Islet of Langerhans (tissue), 1 donor: ENCODE measurements around the gene FPGS.
"Not testable (repeated sequence)": the region's sequence is repeated elsewhere in the genome, so short reads cannot be mapped to it uniquely, and the experiment has no call there.

ENCODE experiments used
- FAIRE-seq: peaks from one replicate; lab custom pipeline; 2011; peaks lifted over from hg19 to GRCh38; lab: Jason Lieb, UNC

FPGS gene, protein sequence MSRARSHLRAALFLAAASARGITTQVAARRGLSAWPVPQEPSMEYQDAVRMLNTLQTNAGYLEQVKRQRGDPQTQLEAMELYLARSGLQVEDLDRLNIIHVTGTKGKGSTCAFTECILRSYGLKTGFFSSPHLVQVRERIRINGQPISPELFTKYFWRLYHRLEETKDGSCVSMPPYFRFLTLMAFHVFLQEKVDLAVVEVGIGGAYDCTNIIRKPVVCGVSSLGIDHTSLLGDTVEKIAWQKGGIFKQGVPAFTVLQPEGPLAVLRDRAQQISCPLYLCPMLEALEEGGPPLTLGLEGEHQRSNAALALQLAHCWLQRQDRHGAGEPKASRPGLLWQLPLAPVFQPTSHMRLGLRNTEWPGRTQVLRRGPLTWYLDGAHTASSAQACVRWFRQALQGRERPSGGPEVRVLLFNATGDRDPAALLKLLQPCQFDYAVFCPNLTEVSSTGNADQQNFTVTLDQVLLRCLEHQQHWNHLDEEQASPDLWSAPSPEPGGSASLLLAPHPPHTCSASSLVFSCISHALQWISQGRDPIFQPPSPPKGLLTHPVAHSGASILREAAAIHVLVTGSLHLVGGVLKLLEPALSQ

GRCh38 chr9:127802576-127803443 lies at the start of gene FPGS:
FPGS (plus strand) TSS chr9:127802882; CDS start chr9:127802925, 43 bp downstream.
- no peak for FAIRE-seq

GRCh38 chr9:127753148-127753547 lies 49.5 kb upstream of the FPGS start:
- no peak for FAIRE-seq

DNA sequence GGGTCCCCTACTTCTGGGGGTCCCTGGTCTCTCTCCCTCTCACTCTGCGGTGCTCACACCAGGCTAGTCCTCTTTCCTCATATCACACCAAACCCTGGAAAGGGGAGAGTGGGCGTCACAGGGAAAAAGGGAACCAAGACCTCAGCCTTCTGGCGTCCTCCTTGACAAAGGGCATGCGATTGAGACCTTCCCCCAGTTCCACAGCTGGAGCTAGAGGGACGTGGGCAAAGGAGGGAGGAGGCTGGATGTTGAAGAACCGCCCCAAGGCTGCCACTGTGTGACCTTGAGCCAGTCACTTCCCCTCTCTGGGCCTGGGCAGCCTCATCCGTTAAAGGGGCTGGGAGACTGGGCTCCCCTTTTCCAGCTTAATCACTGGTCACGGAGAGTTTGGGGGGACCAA lies 49.1 kb upstream of the FPGS start:
- no peak for FAIRE-seq

DNA sequence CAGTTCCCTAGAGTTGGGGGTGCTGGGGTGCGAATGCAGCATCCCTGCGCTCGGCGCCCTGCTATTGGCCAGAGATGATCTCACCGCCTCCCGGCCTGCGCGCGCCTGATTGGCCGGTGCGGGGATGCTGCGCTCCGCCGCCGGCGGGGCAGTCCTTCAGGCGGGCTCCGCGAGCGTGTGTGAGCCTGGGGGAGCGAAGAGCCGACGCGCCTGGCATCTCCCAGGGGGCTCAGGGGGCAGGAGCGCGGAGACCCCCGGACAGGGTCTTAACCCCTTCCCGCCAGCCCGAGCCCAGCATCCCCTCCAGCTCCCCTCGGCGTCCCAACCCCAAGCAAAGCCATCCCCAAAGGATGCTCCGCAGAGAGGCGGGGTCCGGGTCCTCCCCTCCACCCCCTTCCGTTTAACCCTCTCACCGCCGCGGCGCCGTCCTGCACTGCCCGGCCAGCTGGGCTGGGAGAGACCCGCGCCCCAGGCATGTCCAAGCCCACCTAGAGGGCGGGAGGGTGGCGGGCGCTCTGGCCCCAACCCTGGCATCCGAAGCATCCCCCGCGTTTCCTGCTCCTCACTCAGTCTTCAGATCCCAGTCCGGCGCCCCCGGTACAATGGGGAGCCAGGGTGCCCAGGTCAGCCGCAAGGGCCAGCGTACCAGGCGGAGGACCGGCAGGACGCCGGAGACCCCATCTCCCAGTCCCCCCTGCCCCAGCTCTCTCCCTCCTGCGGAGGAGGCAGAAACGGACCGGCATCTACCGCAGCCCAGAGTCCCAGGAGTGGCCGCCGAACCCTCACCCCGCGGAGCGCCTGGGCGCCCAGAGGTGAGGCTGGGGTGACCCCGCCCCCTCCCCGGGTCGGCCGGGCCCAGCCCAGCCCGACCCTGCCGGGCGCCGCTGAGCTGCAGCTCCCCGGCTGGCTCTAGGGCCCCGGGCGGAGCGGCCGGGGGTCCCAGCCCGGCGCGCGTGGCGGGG lies 48.3 kb upstream of the FPGS start:
- no peak for FAIRE-seq

- no peak for FAIRE-seq
Observed at GRCh38 chr9:127755061-127756060, 47.3 kb upstream of the FPGS start.

GRCh38 chr9:127756233-127756632 lies 46.4 kb upstream of the FPGS start:
- FAIRE-seq, result no peak

DNA sequence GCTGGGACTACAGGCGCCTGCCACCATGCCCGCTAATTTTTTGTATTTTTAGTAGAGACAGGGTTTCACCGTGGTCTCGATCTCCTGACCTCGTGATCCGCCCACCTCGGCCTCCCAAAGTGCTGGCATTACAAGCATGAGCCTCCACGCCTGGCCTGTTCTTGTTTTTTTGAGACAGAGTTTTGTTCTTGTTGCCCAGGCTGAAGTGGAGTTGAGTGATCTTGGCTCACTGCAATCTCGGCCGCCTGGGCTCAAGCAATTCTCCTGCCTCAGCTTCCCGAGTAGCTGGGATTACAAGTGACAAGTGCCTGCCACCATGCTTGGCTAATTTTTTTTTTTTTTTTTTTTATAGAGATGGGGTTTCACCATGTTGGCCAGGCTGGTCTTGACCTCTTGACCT lies 45.9 kb upstream of the FPGS start:
- FAIRE-seq, result not testable (repeated sequence)

- FAIRE-seq, result no peak
Observed at GRCh38 chr9:127758843-127759242, 43.8 kb upstream of the FPGS start.

- no peak for FAIRE-seq
Observed at GRCh38 chr9:127761061-127761460, 41.6 kb upstream of the FPGS start.

GRCh38 chr9:127761491-127761956 lies 41.2 kb upstream of the FPGS start:
- no peak for FAIRE-seq

GRCh38 chr9:127762111-127762676 lies 40.5 kb upstream of the FPGS start:
- FAIRE-seq, result no peak

- no peak for FAIRE-seq
Observed at GRCh38 chr9:127763918-127764384, 38.7 kb upstream of the FPGS start.

DNA sequence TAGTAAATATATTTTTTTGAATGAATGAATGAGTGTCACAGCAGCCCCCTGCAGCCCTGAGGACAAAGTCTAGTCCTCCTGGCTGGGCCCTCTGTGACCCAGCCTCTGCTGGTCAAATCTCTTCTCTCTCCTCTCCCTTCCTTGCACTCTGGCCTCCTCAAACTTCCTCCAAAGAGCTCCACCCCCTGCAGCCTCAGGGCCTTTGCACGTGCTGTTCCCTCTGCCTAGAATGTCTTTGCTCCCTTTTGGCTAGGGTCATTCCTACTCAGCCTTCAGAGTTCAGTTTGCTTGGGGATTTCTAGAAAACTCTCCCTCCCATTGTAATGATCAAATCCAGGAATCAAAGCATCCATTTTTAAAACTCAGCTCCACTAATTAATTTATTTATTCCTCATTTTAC lies 37.3 kb upstream of the FPGS start:
- FAIRE-seq, result no peak

DNA sequence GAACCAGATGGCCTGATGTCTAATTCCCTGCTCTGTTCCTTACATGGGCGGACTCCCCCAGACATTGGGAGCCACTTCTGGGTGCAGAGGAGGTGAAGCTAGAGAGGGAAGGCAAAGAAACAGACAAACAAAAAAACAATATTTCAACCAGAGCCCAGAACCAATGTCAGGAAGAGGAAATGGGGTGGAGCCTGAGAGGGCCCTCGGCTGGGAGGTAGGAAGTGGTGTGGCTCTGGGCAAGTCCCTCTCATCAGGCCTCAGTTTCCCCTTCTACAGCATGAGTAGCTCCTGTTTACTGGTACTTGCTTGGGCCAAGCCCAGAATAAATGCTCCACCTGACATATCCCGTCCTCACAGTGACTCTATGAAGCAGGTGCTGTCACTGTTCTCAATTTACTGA lies 35.3 kb upstream of the FPGS start:
- no peak for FAIRE-seq

DNA sequence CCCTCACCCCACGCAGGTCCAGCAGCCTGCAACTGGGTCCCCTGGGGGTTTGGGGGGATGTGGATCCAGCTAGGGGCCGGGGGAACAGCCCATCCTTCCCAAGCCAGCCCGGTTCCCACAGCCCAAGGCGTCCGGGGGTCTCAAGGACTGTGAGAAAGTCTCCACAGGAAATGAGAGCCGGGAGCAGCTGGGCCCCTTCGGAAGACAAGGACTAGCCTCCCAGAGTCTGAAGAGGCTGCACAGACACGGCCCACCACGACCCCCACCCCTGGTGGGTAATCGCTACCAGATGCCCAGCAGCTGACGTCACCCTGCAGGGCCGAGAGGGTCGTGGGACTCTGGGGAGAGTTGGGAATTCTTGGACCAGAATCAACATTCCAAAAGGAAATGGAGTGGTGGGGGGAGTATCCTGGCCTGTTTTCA lies 34.8 kb upstream of the FPGS start:
- no peak for FAIRE-seq

DNA sequence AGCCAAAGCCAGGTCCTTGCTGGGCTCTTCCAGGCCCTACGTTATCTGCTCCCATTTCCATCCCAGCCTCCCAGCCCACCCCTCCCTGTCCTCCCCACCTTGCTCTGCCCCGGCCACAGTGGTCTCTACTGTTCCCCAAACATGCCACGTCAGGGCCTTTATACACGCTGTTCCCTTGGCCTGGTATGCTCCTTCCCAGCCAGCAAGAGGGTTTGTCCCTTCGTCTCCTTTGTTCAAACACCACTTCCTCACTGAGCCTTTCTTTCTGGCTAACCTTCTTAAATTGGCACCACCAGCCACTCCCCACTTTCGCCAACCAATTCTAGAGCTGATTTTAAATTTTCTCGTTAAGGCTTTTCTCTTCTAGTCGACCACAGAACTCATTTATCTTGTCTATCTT lies 34.0 kb upstream of the FPGS start:
- FAIRE-seq, result no peak

DNA sequence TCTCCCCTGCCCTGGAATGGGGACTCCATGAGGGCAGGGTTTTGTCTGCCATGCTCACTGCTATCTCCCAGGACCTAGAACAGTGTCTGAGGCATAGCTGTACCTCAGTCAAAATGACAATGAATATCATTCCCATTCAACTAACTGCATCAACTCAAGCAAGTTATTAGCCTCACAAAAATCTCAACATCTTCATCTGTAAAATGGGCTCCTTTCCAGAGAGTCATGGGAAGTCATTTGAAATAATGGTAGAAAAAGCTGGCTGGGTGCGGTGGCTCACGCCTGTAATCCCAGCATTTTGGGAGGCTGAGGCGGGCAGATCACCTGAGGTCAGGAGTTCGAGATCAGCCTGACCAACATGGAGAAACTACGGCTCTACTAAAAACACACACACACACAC lies 33.6 kb upstream of the FPGS start:
- FAIRE-seq, result no peak

- no peak for FAIRE-seq
Observed at GRCh38 chr9:127769929-127770582, 32.6 kb upstream of the FPGS start.

DNA sequence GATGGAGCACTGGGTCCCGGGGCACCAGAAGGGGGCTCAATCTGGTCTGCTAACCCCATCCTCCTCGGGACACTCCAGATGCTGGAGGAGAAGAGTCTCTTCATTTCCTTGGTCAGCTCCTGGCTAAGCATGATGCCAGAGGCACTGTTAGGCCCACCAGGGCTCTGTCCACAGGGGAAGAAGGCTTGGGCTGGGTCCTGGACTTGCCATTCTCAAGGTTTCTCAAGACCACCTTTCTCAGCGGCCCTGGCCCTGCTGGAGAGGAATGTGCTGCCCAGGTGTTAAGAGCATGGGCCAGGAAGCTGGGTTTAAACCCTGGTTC lies 32.1 kb upstream of the FPGS start:
- FAIRE-seq, result no peak
